ENCODE data around the gene UNC5B.

The UNC5B gene

DNA sequence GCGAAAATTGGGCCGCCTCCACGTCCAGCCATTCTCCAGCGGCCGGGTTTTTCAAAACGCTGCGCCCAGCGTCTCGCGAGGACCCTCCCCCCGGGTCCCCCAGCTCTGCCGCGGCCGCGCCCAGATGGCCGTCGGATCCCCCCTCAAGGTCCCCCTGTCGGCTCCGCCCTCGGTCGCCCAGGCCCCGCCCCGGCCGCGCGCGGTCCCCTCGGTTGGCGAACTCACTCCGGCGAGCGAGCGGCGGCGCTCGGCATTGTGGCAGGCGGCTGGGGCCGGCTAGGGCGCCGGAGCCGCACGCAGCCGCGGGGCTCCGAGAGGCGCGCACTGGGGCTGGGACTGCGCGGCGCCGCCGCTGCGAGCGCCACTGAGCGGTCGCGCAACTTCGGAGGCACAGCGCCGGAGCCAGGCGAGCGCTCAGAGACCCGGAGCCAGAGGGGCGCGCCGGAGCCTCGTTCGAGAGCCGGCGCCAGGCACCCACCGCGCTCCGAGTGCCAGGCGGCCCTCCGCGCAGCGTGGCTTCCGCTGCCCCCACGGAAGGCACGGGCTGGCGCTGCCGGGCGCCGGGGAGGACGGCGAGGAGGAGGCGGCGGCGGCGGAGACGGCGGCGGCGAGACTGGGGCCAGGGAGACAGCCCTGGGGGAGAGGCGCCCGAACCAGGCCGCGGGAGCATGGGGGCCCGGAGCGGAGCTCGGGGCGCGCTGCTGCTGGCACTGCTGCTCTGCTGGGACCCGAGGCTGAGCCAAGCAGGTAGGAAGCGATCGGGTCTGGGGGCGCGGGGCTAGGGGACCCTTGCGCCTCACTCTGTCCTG is at the start of gene UNC5B:
TSS of gene UNC5B (plus strand) at position 253 of the 809 bp plus-strand sequence. CDS start at position 669, 416 bp downstream.
- peak; percentile 61 for DNase-seq (ENCODE audit: low read depth)

DNA sequence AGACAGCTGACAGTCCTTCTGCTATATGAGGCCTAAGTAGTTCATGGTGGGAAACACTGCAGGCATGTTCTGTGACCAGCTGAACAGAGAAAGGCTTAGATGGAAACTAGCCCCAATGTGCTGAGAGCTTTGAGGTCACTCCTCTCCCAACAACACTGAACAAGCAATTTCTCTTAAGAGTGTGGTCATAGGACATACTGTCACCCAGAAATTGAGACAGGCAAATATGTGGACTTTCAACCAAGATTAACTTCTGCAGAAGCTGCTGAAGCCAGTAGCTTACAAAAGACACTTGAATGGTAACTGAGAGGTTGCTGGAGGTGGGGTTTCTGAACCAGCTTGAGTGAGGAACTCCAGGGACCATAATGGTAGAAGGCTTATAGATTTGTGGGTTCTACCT is 38.9 kb upstream of the UNC5B start:
- DNase-seq (ENCODE audit: low read depth), result no peak

DNA sequence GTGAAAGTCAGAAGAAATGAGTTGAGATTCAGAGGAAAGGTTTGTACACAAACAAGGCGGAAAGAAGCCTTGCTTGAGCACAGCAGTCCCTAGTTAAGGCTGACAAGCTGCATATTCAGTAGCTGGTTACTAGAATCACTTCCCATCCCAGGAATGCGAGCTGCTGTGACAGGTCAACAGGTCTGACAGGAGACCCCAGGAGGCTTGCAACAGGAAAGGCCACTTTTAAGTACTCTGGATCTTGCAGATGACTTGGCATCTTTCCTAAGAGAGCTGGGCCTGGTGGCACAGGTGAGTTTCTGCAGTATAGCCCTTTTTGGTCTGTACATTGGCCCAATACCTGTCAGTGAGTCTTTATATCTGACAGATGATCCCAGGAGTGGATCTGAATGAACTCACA is 35.7 kb upstream of the UNC5B start:
- DNase-seq (ENCODE audit: low read depth), result no peak

DNA sequence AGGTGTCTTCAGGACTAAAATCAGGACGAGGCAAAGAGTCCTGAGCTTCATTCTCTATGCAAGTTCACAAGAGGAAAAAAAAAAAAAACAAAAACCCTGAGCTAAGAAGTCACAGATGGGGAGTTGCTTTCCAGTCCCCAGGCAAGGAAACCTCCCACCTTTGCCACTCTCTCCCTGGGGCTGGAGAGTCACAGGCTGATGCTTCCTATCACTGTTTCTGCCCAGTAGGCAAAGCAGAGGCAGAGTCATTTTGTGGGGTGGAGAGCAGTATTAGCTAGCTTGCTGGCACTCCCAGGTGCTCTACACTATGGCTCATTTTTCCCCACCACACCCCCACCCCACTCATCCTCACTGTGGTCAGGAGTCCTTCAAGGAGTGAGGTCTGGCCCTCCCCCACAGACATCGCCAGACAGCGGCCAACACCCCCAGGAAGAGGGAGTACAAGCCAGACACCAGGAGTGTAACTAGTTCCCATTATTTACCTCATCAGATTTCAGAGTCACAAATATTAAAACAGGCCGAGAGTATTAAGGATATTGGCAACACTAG is 34.6 kb upstream of the UNC5B start:
- no peak for DNase-seq (ENCODE audit: low read depth)

GRCh38 chr10:71178880-71179279 is 33.5 kb upstream of the UNC5B start:
- DNase-seq (ENCODE audit: low read depth), result no peak

GRCh38 chr10:71179382-71179781 is 33.0 kb upstream of the UNC5B start:
- no peak for DNase-seq (ENCODE audit: low read depth)

DNA sequence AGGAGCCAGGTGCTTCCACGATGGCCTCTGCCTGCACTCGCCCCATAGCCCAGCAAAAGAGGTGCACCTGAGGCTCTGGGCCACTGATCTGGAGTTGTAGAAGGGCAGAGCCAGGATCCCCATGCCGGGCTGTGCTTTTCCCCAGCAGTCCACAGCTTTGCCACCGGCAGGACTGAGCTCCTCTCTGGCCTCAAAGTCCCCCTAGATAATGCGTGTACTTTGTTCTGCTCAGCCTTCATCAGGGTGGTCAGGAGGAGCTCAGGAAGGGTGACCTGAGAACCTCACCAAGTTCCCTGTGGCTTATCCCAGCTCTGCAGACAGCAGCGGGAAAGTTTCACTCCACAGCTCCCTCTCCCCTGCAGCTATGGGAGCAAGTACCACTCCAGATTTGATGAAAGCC is 27.9 kb upstream of the UNC5B start:
- DNase-seq (ENCODE audit: low read depth), result no peak

DNA sequence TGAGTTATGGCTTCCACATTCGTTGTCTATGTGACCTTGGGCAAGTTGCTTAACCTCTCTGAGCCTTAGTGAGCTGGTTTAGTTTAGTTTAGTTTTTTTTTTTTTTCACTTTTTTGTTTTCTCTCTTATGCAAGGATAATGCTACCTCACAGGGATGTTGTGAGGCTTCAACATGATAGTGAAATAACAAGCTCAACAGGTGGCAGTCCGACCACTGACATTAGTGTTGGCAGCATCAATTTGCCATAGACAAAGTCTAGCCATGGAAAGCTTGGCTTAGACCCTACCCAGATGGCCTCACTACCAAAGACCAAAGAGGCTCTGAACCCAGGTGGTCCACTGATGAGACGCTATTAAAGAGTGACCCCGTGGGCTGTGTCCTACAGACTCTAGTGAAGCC is 27.2 kb upstream of the UNC5B start:
- no peak for DNase-seq (ENCODE audit: low read depth)

DNA sequence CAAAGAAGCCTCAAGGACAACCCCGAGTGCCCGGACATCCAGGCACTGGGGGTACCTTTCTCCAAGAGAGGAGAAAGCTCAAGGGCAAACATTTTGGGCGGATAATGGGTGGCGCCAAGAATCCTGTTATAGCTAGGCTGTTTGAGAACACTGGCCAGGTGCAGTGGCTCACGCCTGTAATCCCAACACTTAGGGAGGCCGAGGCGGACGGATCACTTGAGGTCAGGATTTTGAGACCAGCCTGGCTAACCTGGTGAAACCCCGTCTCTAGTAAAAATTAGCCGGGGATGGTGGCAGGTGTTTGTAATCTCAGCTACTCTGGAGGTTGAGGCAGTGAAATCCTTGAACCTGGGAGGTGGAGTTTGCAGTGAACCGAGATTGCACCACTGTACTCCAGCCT is 25.2 kb upstream of the UNC5B start:
- DNase-seq (ENCODE audit: low read depth), result no peak

- no peak for DNase-seq (ENCODE audit: low read depth)
Measured at GRCh38 chr10:71187600-71187999, 24.8 kb upstream of the UNC5B start.

- no peak for DNase-seq (ENCODE audit: low read depth)
Measured at GRCh38 chr10:71188201-71188600, 24.2 kb upstream of the UNC5B start.

GRCh38 chr10:71191019-71191418 is 21.4 kb upstream of the UNC5B start:
- DNase-seq (ENCODE audit: low read depth), result no peak

DNA sequence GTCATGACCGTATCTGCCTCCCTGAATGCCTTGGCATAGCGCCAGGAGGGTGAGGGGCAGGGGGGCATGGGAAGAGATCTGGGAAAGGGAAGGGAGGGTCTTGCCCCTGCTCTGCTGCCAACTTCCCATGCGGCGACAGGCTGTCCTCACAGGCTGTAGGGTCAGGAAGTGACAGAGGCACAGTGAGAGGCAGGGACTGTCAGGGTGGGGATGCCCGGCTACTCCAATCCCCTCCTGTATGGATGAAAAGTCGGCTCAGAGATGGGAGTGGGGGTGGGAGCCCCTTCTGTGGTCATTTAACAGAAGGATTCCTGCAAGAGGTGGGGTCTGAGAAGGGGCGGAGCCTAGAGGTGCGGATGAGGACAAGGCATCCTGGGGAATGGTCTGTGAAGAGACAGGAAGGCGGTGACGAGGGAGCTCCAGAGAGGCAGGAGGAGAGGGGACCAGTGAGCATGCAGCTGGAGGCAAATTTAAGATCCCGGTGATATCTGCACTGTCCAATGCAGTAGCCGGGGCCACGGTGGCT is 20.8 kb upstream of the UNC5B start:
- no peak for DNase-seq (ENCODE audit: low read depth)

DNA sequence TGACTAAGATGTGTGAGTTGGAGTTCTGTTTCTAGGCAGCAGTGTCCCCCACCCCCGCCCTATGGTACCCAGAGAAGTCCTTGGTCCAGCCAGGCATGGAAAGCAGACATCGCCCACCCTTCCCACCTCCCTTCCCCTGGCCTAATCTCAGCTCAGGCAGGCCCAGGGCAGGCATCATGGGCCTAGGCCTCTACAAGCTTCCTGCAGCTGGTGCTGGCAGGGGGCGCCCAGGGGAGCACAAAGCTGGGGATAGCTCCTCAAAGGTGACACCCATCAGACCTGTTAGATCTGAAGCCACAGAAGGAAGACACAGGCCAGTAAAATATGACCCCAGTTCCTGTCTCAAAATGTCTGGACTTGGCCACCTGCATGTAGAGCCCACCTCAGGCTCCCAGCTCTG is 18.9 kb upstream of the UNC5B start:
- DNase-seq (ENCODE audit: low read depth), result no peak

DNA sequence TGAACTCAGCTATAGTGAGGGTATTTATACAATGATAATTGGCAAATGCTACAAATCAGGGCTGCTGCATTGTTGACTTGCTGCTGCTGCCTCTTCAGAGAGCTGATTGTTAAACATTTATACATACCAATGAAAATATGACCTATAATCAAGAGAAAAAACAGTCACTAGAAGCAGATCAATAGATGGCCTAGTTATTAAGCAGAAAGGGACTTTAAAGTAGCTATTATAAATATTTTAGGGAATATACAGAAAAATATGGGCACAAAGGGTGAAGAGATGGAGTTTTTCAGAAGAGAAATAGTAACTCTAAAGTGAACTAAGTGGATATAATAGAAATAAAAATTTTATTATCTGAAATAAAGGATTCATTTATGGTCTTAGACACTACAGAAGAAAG is 14.4 kb upstream of the UNC5B start:
- no peak for DNase-seq (ENCODE audit: low read depth)

- no peak for DNase-seq (ENCODE audit: low read depth)
Measured at GRCh38 chr10:71201849-71202248, 10.5 kb upstream of the UNC5B start.

- no peak for DNase-seq (ENCODE audit: low read depth)
Measured at GRCh38 chr10:71202314-71202713, 10.1 kb upstream of the UNC5B start.

GRCh38 chr10:71203124-71203523 is 9.2 kb upstream of the UNC5B start:
- no peak for DNase-seq (ENCODE audit: low read depth)

GRCh38 chr10:71203716-71204115 is 8.7 kb upstream of the UNC5B start:
- no peak for DNase-seq (ENCODE audit: low read depth)

DNA sequence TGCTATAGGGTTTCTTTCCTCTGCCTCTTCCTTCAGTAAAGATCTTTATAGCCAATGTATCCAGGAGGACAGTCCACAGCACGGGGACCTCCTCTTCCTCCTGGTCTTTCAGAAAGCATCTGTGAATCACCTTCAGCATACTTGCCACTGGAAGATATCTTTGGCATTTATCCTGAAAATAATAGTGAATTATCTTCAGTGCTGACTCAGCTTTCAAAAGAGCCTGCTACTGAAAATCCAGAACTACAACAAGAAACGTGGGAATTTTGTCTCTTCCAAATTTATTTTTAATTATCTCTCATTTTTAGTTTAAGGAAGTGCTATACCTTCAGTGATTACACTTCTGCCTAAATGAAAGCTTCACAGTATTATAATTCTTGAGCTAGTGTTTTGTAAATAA is 7.6 kb upstream of the UNC5B start:
- DNase-seq (ENCODE audit: low read depth), result no peak

- DNase-seq (ENCODE audit: low read depth), result no peak
Measured at GRCh38 chr10:71205468-71205867, 6.9 kb upstream of the UNC5B start.

- DNase-seq (ENCODE audit: low read depth), result no peak
Measured at GRCh38 chr10:71206911-71207310, 5.5 kb upstream of the UNC5B start.

DNA sequence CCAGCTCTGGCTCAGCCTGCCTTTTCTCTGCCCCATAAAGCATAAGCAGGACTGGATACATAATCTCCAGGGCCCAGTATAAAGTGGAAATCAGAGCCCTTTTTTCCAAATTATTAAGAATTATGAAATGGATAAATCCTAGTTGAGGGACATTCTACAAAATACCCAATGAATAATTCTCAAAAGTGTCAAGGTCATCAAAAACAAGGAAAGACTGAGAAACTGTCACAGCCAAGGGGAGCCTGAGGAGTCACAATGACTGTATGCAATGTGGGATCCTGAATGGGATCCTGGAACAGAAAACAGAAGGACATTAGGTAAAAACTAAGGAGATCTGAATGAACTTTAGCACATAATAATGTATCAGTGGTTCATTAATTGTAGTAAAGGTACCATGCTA is 4.8 kb upstream of the UNC5B start:
- DNase-seq (ENCODE audit: low read depth), result no peak

DNA sequence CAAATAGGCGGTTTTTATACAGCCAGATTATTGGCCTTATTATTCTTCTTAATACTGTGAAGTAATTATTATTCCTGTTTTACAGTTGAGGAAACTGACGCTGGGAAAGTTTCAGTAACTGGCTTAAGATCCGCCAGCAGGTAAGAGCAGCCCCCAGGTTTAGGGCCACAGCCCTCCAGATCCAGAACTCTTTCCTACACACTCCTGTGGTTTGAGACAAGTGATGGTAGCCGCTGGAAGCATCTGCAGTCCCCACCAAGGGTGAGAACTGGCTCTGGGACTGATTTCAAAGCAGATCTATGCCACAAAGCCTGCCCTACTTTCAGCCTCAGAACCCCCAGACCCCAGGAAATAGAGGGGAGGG is 3.0 kb upstream of the UNC5B start:
- no peak for DNase-seq (ENCODE audit: low read depth)

Data from CMK (cell line).